Testis (tissue), 2 donors: Measurements from ENCODE around the gene GHRH.

ENCODE experiments used
- CTCF ChIP-seq, 3 experiments: fragments of 450-650 bp in 2 of 3; fragments of 200-600 bp in 1 of 3; sonication (generic) in 1 of 3; IDR thresholded peaks; one replicate each; pipeline ENCODE4 v1.5.1; 2016 to 2019; ENCODE audit warnings: antibody characterized with exemption in 3 of 3, mild to moderate bottlenecking in 2 of 3, moderate library complexity in 1 of 3
- POLR2A ChIP-seq: fragments of 450-650 bp; IDR thresholded peaks from one replicate; pipeline ENCODE4 v1.6.1; 2017; ENCODE audit warnings: antibody characterized with exemption, mild to moderate bottlenecking, moderate library complexity

- no peak for TF ChIP-seq CTCF (IDR thresholded peaks at IDR 0.05)
- TF ChIP-seq POLR2A: no peak
Observed at GRCh38 chr20:37209661-37210314, 51.8 kb downstream of the GHRH start.
